Activated CD4-positive, alpha-beta T cell treated with anti-CD3 and anti-CD28 coated beads, Interleukin-2, amount 10 ng/mL, durations not matched to agents 24 days and 14 days (primary cell): ENCODE data around the gene RTN4IP1. TPM values are rescaled to one million over a fixed set of nuclear protein-coding genes. Genes with fewer than 3 reads are reported as not detected.
"Not testable (repeated sequence)": the region's sequence is repeated elsewhere in the genome, so short reads cannot be mapped to it uniquely, and the experiment has no call there.

Experiments
- DNase-seq: peaks from one replicate; pipeline ENCODE4 v3.0.0; 2022
- H3K27ac Mint-ChIP-seq: one replicate; pipeline ENCODE4 v1.8.0; 2022; ENCODE audit warnings: mild to moderate bottlenecking, mixed read lengths
- H3K27me3 Mint-ChIP-seq: one replicate; pipeline ENCODE4 v1.8.0; 2022; ENCODE audit warnings: mixed read lengths
- H3K36me3 Mint-ChIP-seq: one replicate; pipeline ENCODE4 v1.8.0; 2022; ENCODE audit warnings: low read depth, mild to moderate bottlenecking, mixed read lengths
- H3K4me1 Mint-ChIP-seq: one replicate; pipeline ENCODE4 v1.8.0; 2021; ENCODE audit warnings: mixed read lengths
- H3K4me3 Mint-ChIP-seq: one replicate; pipeline ENCODE4 v1.8.0; 2022; ENCODE audit warnings: mild to moderate bottlenecking, moderate library complexity, mixed read lengths
- H3K9me3 Mint-ChIP-seq: one replicate; pipeline ENCODE4 v1.8.0; 2021; ENCODE audit warnings: mixed read lengths
- intact Hi-C: fragments of 100-400 bp; cut with micrococcal nuclease; formaldehyde crosslinking; loops from one replicate; pipeline ENCODE4 v1.15.1; 2023
- total RNA-seq: library from RNA; stranded (reverse); gene quantifications from 2 replicates; pipeline ENCODE4 v1.2.3, GENCODE V29; 2022

Gene RTN4IP1
- total RNA-seq, 1 donor from 2014 or later, result 7.2 TPM

DNA sequence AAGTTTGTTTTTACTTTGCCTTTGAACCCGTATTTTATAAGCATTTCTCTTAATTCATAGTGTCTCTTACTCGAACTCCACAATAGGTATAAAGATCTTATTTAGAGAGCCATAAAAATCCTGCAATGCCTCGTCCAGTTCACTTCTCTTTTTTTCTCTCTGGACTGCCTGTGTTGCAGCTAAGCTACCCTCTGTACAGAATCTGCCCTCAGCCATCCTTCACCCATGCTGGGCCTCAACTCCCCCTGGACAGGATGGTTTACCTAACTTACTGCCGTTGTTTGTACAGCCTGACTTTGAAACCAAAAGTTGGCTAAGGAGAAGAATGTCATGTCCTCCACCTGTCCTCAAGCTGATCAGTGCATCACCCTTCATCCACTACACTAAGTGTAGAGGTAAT lies 10.5 kb upstream of the RTN4IP1 start:
- Mint-ChIP-seq H3K4me3 (no peak overlapping the region), H3K4me1 (peaks cover 14% of the 10 kb centered on the region), H3K36me3 (peaks cover 33% of the 10 kb centered on the region), H3K27me3 (no peaks in the 10 kb centered on the region), H3K9me3 (no peaks in the 10 kb centered on the region), H3K27ac (no peak overlapping the region)
- intact Hi-C loops, result no loop called here
- DNase-seq, result no peak

DNA sequence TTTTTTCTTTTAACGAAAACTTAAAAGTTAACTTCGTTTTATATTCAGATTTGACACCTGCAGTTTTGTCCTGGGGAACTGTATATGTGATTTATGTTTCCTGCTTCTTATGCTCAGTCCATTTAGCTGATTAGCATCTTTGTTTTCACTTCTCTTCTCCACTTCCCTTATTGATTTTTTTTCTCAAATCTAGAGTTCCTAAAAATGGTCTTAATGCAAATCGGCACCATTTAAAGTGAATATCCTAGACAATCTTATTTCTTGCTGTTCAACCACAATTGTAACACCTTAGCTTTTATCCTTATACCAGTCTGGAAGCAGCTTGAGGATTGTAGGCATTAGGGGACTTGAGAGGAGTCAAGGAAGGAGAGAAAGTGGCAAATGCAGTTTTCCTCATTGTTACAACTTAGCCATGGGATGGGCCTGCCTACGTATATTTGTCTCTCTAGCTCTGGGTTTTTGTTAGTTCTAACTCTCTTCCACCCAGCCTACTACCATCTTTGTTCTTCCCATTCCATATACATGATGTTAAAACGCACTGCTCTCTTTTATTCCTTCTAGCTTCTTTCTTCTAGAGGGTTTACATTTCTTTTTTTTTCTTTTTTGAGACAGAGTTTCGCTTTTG lies 8.5 kb upstream of the RTN4IP1 start:
- intact Hi-C loops, result no loop called here
- peaks cover 20% of the 10 kb centered on the region for H3K36me3 Mint-ChIP-seq
- H3K4me1 Mint-ChIP-seq, result peaks cover 14% of the 10 kb centered on the region
- DNase-seq, result no peak
- no peak overlapping the region for H3K27ac Mint-ChIP-seq
- no peaks in the 10 kb centered on the region for H3K27me3 Mint-ChIP-seq
- no peak overlapping the region for H3K4me3 Mint-ChIP-seq
- no peaks in the 10 kb centered on the region for H3K9me3 Mint-ChIP-seq

DNA sequence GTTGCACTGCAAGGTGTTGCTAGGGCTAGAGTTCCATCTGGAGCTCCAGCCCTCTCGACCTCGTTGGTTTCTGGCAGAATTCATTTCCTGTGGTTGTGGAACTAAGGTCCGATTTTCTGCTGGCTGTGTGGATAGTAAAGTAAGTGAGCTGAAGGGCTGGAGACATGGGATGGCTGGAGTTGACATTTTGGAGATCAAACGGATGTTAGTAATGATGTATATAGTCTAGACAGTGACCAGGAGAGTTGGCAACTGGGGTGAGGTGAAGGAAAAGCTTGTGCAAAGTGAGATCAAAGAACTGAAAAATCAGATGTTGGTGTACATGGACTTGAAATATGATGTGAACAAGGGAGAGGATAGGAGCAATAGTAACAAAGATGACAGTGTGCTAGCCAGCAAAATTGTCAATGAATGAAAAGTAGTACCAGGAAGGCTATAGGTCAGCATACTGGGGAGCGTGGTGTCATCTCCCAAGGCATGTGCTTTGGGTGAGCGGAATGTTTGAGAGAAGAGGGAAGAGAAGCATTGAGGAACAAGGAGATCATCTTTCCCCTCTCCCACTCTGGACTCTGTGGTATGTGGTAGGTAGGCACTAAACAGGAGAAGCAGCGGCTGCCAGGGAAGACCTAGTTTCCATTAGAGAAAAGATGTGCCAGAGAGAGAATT lies 7.9 kb upstream of the RTN4IP1 start:
- no peaks in the 10 kb centered on the region for H3K9me3 Mint-ChIP-seq
- intact Hi-C loops, result no loop called here
- no peaks in the 10 kb centered on the region for H3K27me3 Mint-ChIP-seq
- H3K4me1 Mint-ChIP-seq, result peaks cover 16% of the 10 kb centered on the region
- H3K4me3 Mint-ChIP-seq, result no peak overlapping the region
- H3K27ac Mint-ChIP-seq, result peak overlapping the region; percentile 3
- H3K36me3 Mint-ChIP-seq, result peaks cover 14% of the 10 kb centered on the region
- DNase-seq, result peak; percentile 35

GRCh38 chr6:106634565-106634964 lies 5.3 kb upstream of the RTN4IP1 start:
- Mint-ChIP-seq H3K4me3 (no peak overlapping the region), H3K27ac (no peak overlapping the region), H3K4me1 (peaks cover 24% of the 10 kb centered on the region), H3K27me3 (no peaks in the 10 kb centered on the region), H3K9me3 (no peaks in the 10 kb centered on the region), H3K36me3 (peaks cover 16% of the 10 kb centered on the region)
- no peak for DNase-seq
- intact Hi-C loops, result no loop called here

GRCh38 chr6:106631346-106631745 lies 2.0 kb upstream of the RTN4IP1 start:
- Mint-ChIP-seq H3K4me3 (no peak overlapping the region), H3K9me3 (no peaks in the 10 kb centered on the region), H3K4me1 (peaks cover 18% of the 10 kb centered on the region), H3K27ac (no peak overlapping the region), H3K27me3 (no peaks in the 10 kb centered on the region), H3K36me3 (peaks cover 10% of the 10 kb centered on the region)
- intact Hi-C loops, result no loop called here
- DNase-seq, result no peak

DNA sequence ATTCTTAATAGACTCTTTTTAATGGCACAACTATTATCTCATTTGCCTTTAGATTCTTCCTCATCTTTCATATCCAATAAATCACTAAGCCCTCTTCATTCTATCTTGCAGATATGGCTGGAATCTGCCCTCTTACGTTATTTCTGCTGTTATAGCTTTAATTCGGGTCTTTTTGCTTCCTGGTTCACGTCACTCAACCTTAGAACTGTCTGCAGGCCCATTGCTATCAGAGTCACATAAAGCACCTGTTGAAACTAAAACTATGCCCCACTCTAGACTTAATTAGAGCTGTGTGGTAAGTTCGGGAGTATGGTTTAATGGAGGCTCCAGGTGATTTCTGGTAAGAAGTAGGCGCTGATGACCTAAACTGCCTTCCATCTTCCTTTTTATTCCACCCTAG lies 1.1 kb upstream of the RTN4IP1 start:
- H3K9me3 Mint-ChIP-seq, result no peaks in the 10 kb centered on the region
- H3K36me3 Mint-ChIP-seq, result peaks cover 10% of the 10 kb centered on the region
- no peaks in the 10 kb centered on the region for H3K27me3 Mint-ChIP-seq

GRCh38 chr6:106629859-106630163 lies 513 bp upstream of the RTN4IP1 start:
- intact Hi-C loops, result loop anchor here (1.0 to 5.0 kb wide), 4 partner anchors 21 to 399 kb away; partner anchors contain the start of genes ATG5 and MTRES1
- peaks cover 10% of the 10 kb centered on the region for H3K36me3 Mint-ChIP-seq
- no peaks in the 10 kb centered on the region for H3K9me3 Mint-ChIP-seq
- peak overlapping the region; percentile 92 for H3K4me3 Mint-ChIP-seq
- H3K4me1 Mint-ChIP-seq, result peaks cover 18% of the 10 kb centered on the region
- no peaks in the 10 kb centered on the region for H3K27me3 Mint-ChIP-seq
- H3K27ac Mint-ChIP-seq, result peak overlapping the region; percentile 97
- DNase-seq, result no peak

More for the DNA sequence above, 1.1 kb upstream of the RTN4IP1 start:
- DNase-seq, result peak; percentile 52
- intact Hi-C loops, result no loop called here
- peak overlapping the region; percentile 92 for H3K4me3 Mint-ChIP-seq
- H3K27ac Mint-ChIP-seq, result peak overlapping the region; percentile 97
- H3K4me1 Mint-ChIP-seq, result peaks cover 18% of the 10 kb centered on the region

DNA sequence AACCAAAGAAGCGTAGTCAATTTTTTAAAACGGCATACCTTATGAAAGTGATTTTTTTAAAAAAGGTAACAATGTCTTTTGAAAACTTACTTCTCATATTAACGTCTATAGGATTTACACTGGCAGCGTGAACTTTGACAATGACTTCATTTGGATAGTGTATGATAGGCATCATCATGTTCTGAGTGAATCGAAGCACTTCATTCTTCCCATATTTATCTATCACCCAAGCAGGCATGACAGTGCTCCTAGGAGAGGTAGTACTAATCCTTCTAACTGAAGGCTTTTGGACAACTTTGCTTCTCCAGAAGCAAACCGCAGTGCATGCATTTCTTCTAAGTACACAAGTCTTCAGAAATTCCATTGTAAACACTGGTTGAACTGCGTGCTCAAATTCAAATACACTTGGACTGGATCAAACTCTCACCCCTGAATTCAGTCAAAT lies 618 bp downstream of the RTN4IP1 start:
- DNase-seq, result no peak
- no peaks in the 10 kb centered on the region for H3K9me3 Mint-ChIP-seq
- H3K36me3 Mint-ChIP-seq, result peaks cover 6% of the 10 kb centered on the region
- H3K4me3 Mint-ChIP-seq, result peak overlapping the region; percentile 92
- peak overlapping the region; percentile 97 for H3K27ac Mint-ChIP-seq
- no peaks in the 10 kb centered on the region for H3K27me3 Mint-ChIP-seq
- H3K4me1 Mint-ChIP-seq, result peaks cover 18% of the 10 kb centered on the region
- intact Hi-C loops, result loop anchor here (1.0 to 5.0 kb wide), 4 partner anchors 20 to 400 kb away; partner anchors contain the start of genes ATG5 and MTRES1

- not testable (repeated sequence) for H3K36me3 Mint-ChIP-seq, H3K27me3 Mint-ChIP-seq, H3K9me3 Mint-ChIP-seq
- peak overlapping the region; percentile 92 for H3K4me3 Mint-ChIP-seq
- H3K4me1 Mint-ChIP-seq, result peaks cover 17% of the 10 kb centered on the region
- intact Hi-C loops, result loop anchor here (2.0 to 5.0 kb wide), 3 partner anchors 19 to 401 kb away; partner anchors contain the start of gene MTRES1
- H3K27ac Mint-ChIP-seq, result peak overlapping the region; percentile 25
- peak; percentile 49 for DNase-seq
Observed at GRCh38 chr6:106627760-106628159, 1.5 kb downstream of the RTN4IP1 start.

GRCh38 chr6:106626485-106626884 lies 2.8 kb downstream of the RTN4IP1 start:
- Mint-ChIP-seq H3K27ac (no peak overlapping the region), H3K4me3 (no peak overlapping the region), H3K27me3 (no peaks in the 10 kb centered on the region), H3K4me1 (peaks cover 14% of the 10 kb centered on the region), H3K36me3 (peaks cover 11% of the 10 kb centered on the region), H3K9me3 (no peaks in the 10 kb centered on the region)
- DNase-seq, result peak; percentile 39
- intact Hi-C loops, result loop anchor here (5.0 kb wide), 1 partner anchor 114 kb away; no protein-coding TSS in a partner anchor

DNA sequence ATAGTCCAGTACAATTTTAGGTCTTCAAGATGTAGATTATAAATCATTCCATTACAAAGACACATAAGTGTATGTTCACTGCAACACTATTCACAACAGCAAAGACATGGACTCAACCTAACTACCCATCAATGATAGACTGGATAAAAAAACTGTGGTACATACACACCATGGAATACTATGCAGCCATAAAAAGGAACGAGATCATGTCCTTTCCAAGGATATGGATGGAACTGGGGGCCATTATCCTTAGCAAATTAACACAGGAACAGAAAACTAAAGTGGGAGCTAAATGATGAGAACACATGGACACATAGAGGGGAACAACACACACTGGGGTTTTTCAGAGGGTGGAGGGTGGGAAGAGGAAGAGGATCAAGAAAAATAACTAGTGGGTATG lies 6.3 kb downstream of the RTN4IP1 start:
- Mint-ChIP-seq H3K4me1 (peaks cover 6% of the 10 kb centered on the region), H3K9me3 (no peaks in the 10 kb centered on the region), H3K36me3 (peaks cover 15% of the 10 kb centered on the region), H3K27me3 (no peaks in the 10 kb centered on the region), H3K27ac (no peak overlapping the region), H3K4me3 (no peak overlapping the region)
- intact Hi-C loops, result no loop called here
- no peak for DNase-seq

GRCh38 chr6:106622412-106622811 lies 6.9 kb downstream of the RTN4IP1 start:
- Mint-ChIP-seq H3K9me3 (no peaks in the 10 kb centered on the region), H3K27me3 (no peaks in the 10 kb centered on the region), H3K27ac (no peak overlapping the region), H3K4me3 (no peak overlapping the region), H3K36me3 (peaks cover 16% of the 10 kb centered on the region), H3K4me1 (peaks cover 6% of the 10 kb centered on the region)
- DNase-seq, result peak; percentile 33
- intact Hi-C loops, result no loop called here

DNA sequence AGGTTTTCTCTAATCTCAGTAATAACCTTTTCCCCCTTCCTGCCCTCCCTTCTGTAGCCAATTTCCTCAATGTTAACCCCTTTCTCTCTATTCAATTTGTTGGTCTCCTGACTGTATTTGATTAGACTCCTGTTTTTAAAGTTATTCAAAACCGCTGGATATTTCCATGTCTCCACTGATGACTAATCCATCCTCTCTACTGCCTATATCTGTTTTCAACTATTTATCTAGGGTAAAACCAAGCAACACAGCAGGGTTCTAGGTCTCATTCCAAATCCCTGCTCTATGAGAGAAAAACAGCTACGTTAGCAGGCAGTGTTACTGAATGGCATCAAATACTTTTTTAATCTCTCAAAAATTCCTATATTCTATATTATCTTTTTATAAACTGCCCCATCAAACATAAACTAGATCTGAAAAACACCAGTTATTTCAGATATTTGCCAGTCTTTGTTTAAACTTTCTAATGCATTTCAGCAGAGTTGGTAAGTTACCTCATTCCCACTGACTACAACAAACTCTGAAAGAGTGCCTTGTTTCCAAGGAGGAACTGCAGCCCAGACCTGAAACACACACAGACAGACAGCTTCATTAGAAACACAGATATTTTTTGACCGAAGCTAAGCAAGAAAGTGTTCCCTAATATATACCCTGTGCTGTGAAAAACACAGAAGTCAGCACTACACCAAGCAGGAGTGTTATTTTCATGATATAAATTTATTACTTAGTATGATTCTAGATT lies 8.2 kb downstream of the RTN4IP1 start:
- no peaks in the 10 kb centered on the region for H3K9me3 Mint-ChIP-seq
- intact Hi-C loops, result no loop called here
- H3K4me1 Mint-ChIP-seq, result peaks cover 4% of the 10 kb centered on the region
- H3K4me3 Mint-ChIP-seq, result no peak overlapping the region
- H3K27ac Mint-ChIP-seq, result no peak overlapping the region
- H3K27me3 Mint-ChIP-seq, result no peaks in the 10 kb centered on the region
- peaks cover 18% of the 10 kb centered on the region for H3K36me3 Mint-ChIP-seq
- peak; percentile 4 for DNase-seq

GRCh38 chr6:106619223-106619622 lies 10.1 kb downstream of the RTN4IP1 start:
- intact Hi-C loops, result no loop called here
- DNase-seq, result peak; percentile 43
- Mint-ChIP-seq H3K4me3 (no peak overlapping the region), H3K27ac (no peak overlapping the region), H3K4me1 (peaks cover 12% of the 10 kb centered on the region), H3K27me3 (no peaks in the 10 kb centered on the region), H3K36me3 (peaks cover 30% of the 10 kb centered on the region), H3K9me3 (no peaks in the 10 kb centered on the region)
